Astrocyte of the cerebellum (primary cell): ENCODE results near the gene CREBBP.

ENCODE experiments used
- DNase-seq: peaks from one replicate; pipeline ENCODE4 v3.0.0-alpha.2; 2011; ENCODE audit warnings: low read depth
- H3K4me3 ChIP-seq: 2 replicates; pipeline ENCODE4 v1.5.1; 2011; ENCODE audit warnings: mild to moderate bottlenecking, low read depth, low read length, moderate library complexity
- in situ Hi-C: cut with HindIII; loops from 2 replicates; pipeline ENCODE4 v1.10.0; 2017; ENCODE audit warnings: low sequenced_read_pairs
- TF ChIP-seq, protein P1 (sequence below): IDR thresholded peaks from 2 replicates; pipeline ENCODE4 v1.5.1; 2012; ENCODE audit warnings: low read length, low read depth, moderate library complexity, mild to moderate bottlenecking; ENCODE audit errors: missing control alignments

CREBBP gene

DNA sequence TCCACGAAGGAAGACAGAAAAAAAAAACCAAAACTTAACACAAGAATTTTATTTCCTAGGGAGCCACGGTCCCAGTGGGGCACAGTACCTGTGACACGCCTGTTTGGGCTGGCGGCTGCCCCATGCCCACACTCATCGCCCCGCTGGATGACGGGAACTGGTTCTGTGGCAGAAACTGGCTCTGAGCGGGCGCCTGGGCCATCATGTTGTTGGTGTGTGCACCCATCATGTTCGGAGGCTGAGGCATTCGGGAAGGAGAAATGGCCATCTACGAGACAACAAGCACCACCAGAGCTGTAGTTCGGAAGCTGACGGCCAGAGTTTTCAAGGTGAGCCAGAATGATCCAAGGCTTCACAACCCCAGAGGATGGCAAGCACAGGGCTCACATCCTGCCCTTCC is 106.8 kb downstream of the CREBBP start:
- in situ Hi-C loops: no loop called here
- TF ChIP-seq, protein P1, sequence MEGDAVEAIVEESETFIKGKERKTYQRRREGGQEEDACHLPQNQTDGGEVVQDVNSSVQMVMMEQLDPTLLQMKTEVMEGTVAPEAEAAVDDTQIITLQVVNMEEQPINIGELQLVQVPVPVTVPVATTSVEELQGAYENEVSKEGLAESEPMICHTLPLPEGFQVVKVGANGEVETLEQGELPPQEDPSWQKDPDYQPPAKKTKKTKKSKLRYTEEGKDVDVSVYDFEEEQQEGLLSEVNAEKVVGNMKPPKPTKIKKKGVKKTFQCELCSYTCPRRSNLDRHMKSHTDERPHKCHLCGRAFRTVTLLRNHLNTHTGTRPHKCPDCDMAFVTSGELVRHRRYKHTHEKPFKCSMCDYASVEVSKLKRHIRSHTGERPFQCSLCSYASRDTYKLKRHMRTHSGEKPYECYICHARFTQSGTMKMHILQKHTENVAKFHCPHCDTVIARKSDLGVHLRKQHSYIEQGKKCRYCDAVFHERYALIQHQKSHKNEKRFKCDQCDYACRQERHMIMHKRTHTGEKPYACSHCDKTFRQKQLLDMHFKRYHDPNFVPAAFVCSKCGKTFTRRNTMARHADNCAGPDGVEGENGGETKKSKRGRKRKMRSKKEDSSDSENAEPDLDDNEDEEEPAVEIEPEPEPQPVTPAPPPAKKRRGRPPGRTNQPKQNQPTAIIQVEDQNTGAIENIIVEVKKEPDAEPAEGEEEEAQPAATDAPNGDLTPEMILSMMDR: no peak

DNA sequence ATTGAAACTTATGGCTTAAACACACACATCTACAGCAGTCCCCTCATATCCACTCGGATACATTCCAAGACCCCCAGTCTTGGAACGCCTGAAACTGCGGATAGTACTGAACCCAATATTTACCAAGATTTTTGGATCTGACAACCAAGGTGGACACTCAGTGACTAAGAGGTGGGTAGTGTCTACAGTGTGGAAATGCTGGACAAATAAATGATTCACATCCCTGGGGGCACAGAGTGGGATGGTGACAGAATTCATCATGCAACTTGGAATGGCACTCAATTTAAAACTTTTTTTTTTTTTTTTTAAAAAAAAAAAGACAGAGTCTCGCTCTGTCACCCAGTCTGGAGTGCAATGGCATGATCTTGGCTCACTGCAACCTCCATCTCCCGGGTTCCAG is 109.0 kb downstream of the CREBBP start:
- in situ Hi-C loops: no loop called here
- no peak overlapping the region for H3K4me3 ChIP-seq

More for the DNA sequence above, 106.8 kb downstream of the CREBBP start:
- no peak for DNase-seq
- no peak overlapping the region for H3K4me3 ChIP-seq

DNA sequence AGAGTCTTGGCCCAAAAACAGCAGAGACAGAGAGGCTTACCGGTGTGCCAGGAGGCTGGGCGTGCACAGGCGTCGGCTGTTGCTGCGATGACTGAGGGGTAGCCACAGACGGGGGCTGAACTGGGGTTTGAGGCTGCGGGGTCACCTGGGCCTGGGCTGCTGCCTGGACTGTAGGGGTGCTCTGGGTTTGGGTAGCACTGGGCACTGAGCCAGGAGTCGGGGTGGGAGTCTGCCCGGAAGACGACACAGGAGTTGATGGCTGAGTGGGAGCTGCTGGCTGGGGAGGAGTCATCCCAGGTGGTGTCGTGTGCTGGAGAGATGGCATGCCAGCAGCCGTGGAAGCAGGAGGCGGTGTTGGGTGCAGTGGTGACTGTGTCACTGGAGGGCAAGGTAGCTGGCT is 110.0 kb downstream of the CREBBP start:
- in situ Hi-C loops: no loop called here
- H3K4me3 ChIP-seq: no peak overlapping the region
- TF ChIP-seq, protein P1: no peak

More for the DNA sequence above, 109.0 kb downstream of the CREBBP start:
- no peak for DNase-seq
- TF ChIP-seq, protein P1: no peak

DNA sequence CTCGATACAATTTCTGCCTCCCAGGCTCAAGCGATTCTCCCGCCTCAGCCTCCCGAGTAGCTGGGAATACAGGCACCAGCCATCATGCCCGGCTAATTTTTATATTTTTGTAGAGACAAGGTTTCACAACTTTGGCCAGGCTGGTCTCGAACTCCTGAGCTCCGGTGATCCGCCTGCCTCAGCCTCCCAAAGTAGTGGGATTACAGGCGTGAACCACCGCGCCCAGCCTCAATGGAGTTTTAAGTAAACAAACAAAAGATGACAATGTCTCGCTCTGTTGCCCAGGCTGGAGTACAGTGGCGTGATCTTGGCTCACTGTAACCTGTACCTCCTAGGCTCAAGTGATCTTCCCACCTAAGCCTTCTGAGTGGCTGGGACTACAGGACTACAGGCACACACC is 110.6 kb downstream of the CREBBP start:
- TF ChIP-seq, protein P1: no peak
- in situ Hi-C loops: no loop called here
- no peak overlapping the region for H3K4me3 ChIP-seq
- no peak for DNase-seq

More for the DNA sequence above, 110.0 kb downstream of the CREBBP start:
- DNase-seq: no peak

DNA sequence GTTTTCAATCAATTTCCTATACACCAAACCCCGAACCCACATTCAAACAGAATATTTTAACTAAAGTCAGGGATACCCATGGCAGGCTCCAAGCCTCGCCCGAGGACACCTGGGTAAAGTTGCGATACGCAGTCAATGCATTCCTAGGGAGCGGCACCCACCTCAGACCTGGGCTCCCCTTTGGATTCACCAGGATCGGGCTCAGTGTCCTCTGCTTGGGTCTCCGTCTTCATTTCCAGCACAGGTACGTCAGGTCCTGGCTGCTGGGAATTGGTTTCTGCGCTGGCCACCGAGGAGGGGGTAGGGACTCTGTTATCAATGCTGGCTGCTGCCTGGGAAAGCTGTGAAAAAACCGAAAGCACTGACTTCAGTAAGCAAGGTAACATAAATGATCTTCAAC is 111.5 kb downstream of the CREBBP start:
- TF ChIP-seq, protein P1: no peak
- no peak for DNase-seq
- in situ Hi-C loops: no loop called here
- no peak overlapping the region for H3K4me3 ChIP-seq

DNA sequence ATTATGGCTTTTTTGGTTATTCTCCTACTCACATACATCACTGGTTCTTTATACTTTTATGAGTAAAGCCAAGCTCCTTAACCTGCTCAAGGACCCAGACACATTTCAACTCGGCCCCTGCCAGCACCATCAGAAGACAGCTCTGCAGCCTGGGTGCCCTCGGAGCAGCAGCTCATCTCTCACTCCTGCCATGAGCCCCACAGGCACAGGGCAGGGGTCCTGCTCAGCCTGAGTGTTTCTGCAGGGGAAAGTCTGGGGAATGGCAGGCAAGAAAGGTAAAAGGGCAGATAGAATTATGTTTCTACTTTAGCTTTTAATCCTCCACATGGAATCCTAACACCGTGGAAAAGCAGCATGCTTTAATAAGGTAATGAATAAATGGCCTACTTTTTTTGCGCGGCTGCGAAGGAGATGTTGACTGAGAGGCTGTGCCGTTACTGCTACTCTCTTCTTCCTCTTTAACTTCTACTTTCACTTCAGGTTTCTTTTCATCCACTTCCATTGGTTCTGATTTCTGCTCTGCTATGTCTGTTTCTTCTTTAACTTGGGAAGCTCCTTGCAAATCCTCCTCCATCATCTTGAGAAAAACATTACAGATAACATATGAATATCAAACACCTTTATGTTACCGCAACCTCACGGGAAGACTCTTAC is 113.1 kb downstream of the CREBBP start:
- H3K4me3 ChIP-seq: no peak overlapping the region
- in situ Hi-C loops: no loop called here
- TF ChIP-seq, protein P1: no peak

DNA sequence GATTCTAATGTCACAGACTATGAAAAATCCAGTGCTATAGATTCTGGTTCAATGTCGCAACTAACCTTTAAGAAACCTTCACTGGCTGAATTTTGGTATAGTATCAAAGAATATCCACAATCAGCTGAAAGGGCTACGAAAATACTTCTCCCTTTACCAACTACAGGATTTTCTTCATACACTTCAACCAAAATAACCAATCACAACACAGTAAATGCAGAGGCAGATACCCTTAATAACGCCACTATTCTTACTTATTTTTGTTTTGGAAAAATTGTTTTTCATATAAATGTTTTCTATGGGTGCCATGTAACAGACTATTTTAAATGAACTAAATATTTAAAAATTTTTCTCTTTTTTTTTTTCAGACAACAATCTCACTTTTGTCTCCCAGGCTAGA is 114.3 kb downstream of the CREBBP start:
- H3K4me3 ChIP-seq: no peak overlapping the region
- in situ Hi-C loops: no loop called here
- no peak for DNase-seq
- TF ChIP-seq, protein P1: no peak

More for the DNA sequence above, 113.1 kb downstream of the CREBBP start:
- no peak for DNase-seq
